GM21360 (cell line): ENCODE results near the gene MROH2A.

Experiments used
- ATAC-seq: cut with Tn5 transposase; IDR thresholded peaks from one replicate; pipeline ENCODE4 v1.9.1; 2021; ENCODE audit warnings: mild to moderate bottlenecking, moderate library complexity; ENCODE audit not compliant: unreplicated experiment

The MROH2A gene

GRCh38 chr2:233799087-233799665 lies 21.0 kb downstream of the MROH2A start:
- ATAC-seq, result no peak

GRCh38 chr2:233799716-233800115 lies 21.6 kb downstream of the MROH2A start:
- ATAC-seq, result no peak

DNA sequence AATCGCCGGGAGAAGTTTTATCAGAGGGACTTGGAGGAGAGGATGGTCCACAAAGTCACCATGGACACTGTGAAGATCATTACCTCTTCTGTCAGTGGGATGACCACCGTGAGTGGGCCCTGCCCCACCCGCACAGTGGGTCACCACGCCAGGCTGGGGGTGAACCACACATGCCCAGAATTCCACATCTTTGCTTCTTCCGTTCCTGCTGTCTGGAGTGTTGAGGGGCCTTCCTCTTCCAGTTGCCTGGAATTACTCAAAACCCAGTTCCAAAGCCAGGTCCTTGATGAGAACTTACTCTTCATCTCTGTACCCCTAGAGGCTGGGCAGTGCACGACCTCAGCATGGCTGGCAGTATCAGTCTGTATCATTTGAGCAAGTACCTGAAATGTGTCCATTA lies 22.1 kb downstream of the MROH2A start:
- ATAC-seq, result no peak

- ATAC-seq, result no peak
Observed at GRCh38 chr2:233801357-233802131, 23.4 kb downstream of the MROH2A start.

DNA sequence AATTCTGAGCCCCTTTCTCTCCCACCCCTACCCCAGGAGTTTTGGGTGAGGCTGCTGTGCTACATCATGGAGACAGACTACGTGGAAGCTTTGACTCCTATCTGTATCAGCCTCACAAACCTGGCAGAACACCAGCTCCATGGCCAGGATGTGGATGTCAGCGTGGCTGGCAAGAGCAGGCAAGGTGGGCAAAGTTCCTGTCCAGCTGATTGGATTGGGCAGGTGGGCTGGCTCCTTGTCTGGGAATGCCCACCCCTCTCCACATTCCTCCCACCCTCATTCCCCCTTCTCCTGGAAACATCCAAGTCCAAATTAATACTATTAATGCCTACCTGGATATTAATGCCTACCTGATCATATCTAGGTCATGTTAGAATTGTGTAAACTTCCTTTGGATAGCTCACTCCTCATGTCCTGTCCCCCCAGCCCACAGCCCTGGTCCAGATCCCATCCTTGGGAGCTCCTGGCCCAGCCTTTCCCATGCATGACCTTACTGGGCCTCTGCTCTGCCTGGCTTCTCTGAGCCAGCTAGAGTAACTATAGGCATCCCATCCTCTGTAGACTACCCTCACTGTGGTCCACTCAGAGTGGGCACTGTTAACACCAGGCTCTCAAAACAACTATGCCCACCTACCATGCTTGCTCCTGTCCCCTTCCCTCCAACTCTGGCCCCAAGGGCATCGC lies 24.1 kb downstream of the MROH2A start:
- ATAC-seq, result no peak

- no peak for ATAC-seq
Observed at GRCh38 chr2:233803292-233803911, 25.3 kb downstream of the MROH2A start.

DNA sequence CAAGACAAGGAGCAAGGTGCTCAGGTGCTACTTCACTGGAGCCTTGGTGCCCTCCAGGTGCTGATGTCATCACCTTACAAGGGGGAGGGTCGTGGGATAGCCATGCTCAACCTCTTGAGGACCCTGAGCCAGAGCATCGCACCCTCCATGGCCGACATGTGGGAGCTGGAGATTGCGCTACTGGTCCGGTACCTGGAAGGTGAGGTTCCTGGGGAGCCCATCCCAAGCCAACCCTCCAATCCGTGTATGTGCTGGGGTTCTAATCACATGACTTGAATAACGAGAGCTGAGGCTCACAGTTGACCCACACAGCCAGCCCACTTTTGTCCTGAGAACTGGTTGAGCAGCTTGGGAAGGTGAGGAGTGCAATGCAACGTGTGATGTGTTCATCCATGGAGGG lies 25.9 kb downstream of the MROH2A start:
- ATAC-seq, result no peak

- no peak for ATAC-seq
Observed at GRCh38 chr2:233807215-233807865, 29.2 kb downstream of the MROH2A start.

GRCh38 chr2:233807966-233808935 lies 30.1 kb downstream of the MROH2A start:
- ATAC-seq, result no peak

GRCh38 chr2:233810385-233810784 lies 32.3 kb downstream of the MROH2A start:
- ATAC-seq, result no peak

GRCh38 chr2:233811087-233811486 lies 33.0 kb downstream of the MROH2A start:
- no peak for ATAC-seq

DNA sequence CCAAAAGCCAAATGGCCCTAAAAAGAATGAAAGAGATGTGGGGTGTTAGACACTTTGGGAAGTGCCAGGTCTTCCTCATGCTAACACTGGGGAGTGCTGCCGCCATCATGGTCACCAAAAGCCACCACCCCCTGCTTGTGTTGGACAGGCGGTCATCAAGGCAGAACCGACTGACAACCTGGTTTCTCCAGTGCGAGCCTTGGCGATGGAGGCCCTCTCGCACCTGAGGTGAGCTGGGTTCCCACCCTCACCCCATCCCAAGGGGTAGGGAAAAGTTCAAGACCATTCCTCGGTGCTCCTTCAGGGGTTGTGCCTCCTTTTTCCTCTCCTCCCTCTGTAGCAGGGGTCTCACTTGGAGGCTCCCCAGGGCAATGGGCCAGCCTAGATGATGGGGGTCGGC lies 33.6 kb downstream of the MROH2A start:
- no peak for ATAC-seq

GRCh38 chr2:233813236-233814055 lies 35.3 kb downstream of the MROH2A start:
- ATAC-seq, result no peak

GRCh38 chr2:233814056-233814835 lies 36.1 kb downstream of the MROH2A start:
- ATAC-seq, result no peak

GRCh38 chr2:233815861-233816260 lies 37.7 kb downstream of the MROH2A start:
- no peak for ATAC-seq

DNA sequence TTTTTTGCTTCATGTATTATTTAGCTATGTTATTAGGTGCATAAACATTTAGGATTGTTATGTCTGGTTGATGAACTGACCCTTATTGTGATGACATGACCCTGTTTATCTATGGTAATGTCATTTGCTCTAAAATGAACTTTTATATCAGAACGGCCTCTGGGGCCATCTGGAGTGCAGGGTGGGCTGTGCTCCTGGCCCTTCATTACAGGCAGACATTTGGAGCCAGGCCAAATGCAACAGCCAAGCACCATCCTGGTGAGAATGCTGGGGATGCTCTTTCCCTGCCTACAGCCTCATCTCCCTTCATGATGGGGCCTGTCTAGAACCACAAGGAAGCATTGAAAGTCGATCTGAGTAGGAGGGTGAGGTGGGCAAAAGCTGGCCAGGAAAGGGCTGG lies 38.2 kb downstream of the MROH2A start:
- ATAC-seq, result no peak

GRCh38 chr2:233816771-233817170 lies 38.6 kb downstream of the MROH2A start:
- no peak for ATAC-seq

DNA sequence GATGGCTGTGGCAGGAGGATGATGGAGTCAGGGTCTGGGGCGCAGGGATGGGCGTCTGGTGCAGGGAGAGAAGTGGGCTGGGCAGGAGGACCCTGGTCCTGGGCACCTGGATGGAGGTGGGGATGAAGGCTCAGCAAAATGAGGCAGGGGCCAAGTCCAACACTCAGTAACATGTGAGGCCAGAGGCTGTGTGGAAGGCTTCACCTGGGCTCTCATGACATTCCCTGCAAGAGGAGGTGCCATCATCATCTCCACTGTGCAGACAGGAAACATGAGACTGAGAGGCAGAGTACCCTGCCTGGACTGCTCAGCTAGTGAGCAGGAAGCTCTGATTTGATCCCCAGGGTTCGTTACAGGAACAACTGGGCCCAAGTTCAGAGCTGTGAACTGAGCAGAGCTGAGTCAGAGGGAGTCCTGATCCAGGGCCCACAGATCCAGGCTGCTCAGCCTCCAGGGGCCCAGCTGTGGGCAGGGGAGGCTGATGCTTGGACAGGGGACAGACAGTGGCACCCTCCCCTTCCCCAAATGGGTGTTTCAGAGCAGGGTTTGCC lies 39.3 kb downstream of the MROH2A start:
- no peak for ATAC-seq
